Measurements from ENCODE around the gene AFG3L2.
A peak's percentile ranks its signal among the peaks of the same experiment; 100 is the strongest.

Gene AFG3L2

DNA sequence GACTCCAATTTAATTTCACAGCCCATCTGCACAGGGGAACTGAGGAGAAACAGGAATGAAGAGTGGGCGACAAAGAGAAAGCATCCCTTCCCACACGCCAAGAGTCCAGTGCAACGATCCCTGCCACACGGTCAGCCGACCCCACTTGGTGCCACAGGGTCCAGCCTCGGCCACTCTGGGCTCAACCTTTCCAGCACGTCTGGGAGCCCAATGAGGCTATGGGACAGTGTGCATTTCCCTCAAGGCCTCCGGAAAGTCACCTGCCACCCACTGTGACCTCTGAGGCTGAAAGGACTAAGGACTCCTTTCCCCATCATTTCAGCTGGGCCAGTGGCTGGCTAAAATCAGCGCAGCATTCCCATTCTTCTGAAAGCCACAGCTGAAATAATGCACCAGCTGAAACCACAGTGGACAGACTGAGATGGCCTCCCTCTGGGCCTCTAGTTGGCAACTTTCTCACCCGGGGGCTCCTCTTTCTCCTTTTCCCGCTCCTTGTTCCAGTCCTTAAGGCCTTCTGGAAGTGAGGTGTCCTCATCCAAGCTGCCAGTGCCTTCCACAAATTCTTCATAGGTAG, 47.8 kb downstream of the AFG3L2 start:
- FAIRE-seq (no peak), DNase-seq (ENCODE audit: extremely low spot score, insufficient read length, low read depth) (no peak)

DNA sequence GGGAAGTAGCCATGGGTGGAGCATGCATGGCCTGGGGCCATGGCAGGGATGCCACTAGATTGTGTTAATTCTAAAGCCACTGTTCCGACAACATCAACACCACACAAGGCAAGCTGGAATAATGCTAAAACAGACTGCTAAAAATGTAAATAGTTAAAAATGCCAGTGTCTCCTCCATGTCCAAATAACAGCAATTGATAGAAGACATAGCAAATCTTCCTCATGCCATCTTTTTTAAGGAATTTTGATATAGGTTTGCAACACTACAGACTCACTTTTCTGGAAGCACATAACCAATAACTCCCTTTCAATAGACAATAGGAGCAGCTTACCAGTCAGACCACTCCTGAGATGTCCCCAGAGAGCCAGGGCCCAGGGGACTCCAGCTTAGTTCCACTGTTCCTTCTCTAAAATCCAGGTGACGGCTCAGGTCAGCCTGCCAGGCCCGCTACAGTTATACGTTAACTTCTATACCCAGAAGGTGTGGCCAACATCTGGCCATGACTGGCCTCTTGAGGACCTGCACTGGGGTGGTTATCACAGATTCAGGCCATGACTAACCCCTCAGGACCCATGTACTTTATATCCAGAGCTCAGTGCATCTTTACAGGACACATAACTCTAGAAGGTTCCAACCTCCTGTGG, 48.7 kb downstream of the AFG3L2 start:
- DNase-seq (ENCODE audit: extremely low spot score, insufficient read length, low read depth) (no peak), FAIRE-seq (no peak)

DNA sequence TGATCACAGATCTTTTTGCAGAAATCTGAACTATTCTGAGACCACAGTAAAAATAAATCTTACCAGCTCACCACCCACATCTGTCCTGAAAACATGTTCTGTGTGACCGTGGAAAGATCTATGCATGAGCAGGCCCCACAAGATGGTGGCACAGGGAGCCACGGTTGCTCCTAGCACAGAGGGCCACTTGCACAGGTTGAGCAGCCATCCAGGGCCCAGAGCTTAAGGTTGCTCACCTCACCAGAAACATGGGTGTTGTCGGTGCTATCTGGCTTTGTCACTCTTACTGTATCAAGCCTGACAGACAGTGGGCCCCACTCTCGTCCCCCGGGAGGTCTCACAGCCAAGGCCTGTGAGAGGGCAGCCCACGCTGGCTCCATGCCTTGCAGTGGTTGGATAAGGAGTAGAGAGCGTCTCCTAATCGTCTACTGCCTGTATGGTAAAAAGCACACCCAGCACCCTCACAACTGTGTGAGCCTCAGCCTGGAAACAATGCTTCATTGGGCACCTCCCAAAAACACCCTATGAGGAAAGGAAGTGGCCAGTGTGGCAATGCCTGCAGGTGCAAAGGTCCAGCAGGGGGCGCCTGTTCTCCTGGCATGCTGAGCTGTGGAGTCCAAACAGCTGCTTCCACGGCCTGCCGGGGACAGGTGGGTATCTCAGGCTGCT, 49.4 kb downstream of the AFG3L2 start:
- DNase-seq (ENCODE audit: extremely low spot score, insufficient read length, low read depth), result peak; percentile 63
- peak; percentile 53 for FAIRE-seq

DNA sequence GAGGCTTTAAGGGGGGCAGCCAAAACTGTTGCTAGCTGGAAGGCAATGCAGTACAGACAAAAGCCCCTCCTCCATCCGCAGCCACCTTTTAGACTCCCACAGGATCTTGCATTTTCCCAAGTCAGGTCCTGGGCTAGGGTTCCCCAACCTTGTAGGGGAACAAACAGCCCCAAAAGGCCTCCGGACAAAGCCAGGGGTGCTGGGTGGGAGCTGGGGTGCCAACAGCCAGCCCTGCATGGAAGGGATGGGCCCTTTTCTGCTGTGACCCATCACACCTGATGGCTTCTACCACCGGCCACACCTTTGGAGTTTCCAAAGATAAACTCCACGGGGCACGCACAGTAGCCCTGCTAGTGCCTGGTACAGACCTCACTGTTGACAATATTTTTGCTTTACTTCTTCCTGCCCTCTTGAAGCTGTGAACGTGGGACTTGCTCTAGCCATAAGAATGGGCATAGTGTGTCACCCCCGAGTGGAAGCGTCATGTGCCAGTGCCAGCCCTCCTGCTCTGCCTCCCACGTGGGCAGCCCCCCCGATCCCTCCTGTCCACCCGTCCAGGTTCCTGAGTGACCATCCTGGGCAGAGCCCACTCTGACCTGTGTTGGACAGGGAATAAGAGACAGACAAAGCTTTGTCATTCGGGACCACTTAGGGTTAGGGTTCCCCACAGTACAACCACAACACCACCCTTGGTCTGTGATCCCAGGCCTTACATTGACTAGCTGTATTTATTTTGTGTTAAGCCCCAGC, 50.1 kb downstream of the AFG3L2 start:
- FAIRE-seq (no peak), DNase-seq (ENCODE audit: extremely low spot score, insufficient read length, low read depth) (no peak)

DNA sequence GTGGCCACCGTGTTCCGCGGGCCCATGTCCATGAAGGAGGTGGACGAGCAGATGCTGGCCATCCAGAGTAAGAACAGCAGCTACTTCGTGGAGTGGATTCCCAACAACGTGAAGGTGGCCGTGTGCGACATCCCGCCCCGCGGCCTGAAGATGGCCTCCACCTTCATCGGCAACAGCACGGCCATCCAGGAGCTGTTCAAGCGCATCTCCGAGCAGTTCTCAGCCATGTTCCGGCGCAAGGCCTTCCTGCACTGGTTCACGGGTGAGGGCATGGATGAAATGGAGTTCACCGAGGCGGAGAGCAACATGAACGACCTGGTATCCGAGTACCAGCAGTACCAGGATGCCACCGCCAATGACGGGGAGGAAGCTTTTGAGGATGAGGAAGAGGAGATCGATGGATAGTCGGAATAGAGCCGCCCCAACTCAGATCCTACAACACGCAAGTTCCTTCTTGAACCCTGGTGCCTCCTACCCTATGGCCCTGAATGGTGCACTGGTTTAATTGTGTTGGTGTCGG, 51.2 kb downstream of the AFG3L2 start:
- DNase-seq (ENCODE audit: extremely low spot score, insufficient read length, low read depth) (no peak), FAIRE-seq (no peak)

DNA sequence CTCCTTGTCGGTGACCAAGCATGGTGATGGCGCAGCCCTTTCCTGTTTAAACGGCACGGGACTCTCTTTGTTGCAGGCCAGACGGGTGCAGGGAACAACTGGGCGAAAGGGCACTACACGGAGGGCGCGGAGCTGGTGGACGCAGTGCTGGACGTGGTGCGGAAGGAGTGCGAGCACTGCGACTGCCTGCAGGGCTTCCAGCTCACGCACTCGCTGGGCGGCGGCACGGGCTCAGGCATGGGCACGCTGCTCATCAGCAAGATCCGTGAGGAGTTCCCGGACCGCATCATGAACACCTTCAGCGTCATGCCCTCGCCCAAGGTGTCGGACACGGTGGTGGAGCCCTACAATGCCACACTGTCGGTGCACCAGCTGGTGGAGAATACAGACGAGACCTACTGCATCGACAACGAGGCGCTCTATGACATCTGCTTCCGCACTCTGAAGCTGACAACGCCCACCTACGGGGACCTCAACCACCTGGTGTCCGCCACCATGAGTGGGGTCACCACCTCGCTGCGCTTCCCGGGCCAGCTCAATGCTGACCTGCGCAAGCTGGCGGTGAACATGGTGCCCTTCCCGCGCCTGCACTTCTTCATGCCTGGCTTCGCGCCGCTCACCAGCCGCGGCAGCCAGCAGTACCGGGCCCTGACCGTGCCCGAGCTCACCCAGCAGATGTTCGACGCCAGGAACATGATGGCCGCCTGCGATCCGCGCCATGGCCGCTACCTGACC, 51.9 kb downstream of the AFG3L2 start:
- FAIRE-seq, result no peak
- DNase-seq (ENCODE audit: extremely low spot score, insufficient read length, low read depth), result no peak

DNA sequence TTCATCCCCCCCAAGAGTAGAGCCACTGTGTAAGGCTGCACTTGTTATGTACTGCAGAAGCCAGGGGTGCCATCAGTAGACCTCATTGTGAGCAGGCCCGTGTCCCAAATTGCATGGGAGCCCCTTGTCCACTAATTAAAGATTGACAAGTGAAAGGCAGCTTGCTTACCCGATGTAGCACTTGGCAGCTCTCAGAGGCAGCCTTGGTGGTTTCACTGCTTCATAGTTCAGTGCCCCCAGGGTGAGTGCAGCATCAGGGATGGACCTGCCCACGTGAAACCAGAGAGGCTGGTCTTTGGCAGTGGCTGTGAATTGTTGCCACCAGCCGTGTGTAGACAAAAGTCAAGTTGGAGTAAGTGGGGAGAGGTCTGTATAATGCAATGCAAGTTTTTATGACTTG, 55.7 kb downstream of the AFG3L2 start:
- FAIRE-seq (peak; percentile 75), DNase-seq (ENCODE audit: extremely low spot score, insufficient read length, low read depth) (no peak)

DNA sequence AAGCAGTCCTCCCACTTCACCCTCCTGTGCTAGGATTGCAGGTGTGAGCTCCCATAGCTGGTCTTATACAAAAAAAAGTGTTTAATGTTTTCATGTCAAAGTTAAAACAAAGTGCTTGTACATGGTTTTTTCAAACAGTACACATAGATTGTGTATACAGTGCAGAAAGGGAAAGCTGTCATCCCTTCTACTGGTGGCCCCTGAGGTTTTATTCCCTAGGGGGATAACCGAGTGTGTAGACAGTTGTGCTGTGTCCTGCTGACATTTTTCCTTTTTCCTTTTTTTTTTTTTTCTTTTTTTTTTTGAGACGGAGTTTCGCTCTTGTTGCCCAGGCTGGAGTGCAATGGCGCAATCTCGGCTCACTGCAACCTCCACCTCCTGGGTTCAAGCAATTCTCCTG, 58.2 kb downstream of the AFG3L2 start:
- no peak for FAIRE-seq
- DNase-seq (ENCODE audit: extremely low spot score, insufficient read length, low read depth), result no peak

DNA sequence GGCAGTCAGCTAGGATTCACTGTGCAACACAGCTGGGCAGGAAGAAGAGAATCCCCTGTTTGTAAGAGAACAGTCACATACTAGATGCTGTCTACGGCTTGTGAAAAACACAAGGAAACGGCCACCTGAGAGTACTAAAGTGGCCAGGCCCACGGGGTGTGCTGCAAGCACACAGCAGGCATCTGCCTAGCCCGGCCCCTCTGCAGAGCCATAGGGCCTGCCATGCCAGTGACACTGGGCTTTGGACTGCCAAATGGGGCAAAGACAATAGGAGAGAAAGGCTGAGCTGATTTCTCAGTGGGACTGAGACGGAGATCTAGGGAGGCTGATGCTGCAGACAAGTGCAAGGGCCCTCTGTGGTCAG, 58.7 kb downstream of the AFG3L2 start:
- FAIRE-seq (no peak), DNase-seq (ENCODE audit: extremely low spot score, insufficient read length, low read depth) (no peak)

DNA sequence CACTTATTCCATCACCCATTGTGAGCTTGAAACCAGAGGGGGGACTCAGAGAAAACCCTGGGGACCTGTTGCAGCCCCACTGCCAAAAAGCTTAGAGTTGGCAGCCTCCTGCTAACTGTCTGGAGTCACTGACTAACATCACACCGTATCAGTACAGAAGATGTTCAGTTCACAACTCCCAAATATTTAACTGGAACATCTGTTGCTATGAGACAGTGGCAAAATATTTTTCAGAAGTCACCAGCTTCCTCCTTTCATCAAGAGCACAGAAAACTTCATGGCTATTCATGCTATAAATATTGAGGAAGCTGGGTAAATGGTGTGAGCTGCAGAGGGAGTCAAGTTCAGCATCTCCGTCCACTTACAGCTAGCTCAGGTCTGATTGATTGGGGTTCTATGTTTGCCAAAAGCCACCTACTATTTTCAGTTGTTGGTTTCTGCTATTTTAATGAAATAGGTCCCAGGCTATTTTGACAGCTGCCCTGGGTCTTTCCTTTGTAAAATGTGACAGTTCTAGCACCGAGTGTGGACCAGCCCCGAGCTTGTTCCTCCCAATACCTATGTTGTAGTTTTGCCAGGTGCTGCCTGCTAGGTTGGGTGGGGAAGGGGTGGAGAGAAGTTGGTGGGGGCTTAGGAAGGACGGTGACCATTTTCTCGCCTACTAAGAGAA, 59.2 kb downstream of the AFG3L2 start:
- FAIRE-seq (no peak), DNase-seq (ENCODE audit: extremely low spot score, insufficient read length, low read depth) (no peak)

DNA sequence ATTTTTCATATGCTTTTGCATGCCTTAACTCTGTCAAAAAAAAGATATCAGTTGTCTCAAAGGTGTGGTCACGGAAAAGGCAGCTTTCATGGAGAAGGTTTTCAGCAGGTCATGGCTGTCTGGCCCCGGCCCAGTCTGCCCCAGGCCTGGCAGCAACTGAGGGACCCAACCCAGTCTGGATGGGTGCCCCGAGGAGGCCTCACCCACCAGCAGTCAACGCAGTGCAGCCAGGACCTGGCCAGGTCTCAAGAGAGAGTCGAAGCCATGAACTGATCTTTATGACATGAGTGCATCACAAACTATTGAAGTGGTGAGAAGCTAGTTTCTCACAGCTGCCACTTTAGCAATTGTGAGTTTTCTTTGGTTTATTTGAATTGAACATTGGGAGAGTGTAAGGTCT, 61.1 kb downstream of the AFG3L2 start:
- no peak for FAIRE-seq
- no peak for DNase-seq (ENCODE audit: extremely low spot score, insufficient read length, low read depth)

DNA sequence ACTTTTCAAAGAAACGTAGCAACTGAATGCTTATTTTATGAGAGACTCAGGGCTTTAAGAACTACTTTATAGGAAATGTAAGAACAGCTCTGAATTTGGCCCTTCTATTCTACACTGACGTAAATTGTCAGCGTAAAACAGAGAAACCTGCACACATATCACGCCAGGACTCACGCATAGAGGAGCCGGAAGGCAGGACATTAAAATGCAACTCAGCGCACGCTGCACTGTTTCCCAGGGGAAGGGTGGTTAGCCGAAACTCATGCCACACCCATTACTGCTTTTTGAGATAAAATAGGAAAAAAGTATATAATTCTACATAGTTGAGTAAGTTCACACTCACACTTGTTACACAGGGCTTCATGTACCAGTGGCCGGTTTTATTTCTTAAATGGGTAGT, 61.5 kb downstream of the AFG3L2 start:
- no peak for FAIRE-seq
- DNase-seq (ENCODE audit: extremely low spot score, insufficient read length, low read depth), result no peak

DNA sequence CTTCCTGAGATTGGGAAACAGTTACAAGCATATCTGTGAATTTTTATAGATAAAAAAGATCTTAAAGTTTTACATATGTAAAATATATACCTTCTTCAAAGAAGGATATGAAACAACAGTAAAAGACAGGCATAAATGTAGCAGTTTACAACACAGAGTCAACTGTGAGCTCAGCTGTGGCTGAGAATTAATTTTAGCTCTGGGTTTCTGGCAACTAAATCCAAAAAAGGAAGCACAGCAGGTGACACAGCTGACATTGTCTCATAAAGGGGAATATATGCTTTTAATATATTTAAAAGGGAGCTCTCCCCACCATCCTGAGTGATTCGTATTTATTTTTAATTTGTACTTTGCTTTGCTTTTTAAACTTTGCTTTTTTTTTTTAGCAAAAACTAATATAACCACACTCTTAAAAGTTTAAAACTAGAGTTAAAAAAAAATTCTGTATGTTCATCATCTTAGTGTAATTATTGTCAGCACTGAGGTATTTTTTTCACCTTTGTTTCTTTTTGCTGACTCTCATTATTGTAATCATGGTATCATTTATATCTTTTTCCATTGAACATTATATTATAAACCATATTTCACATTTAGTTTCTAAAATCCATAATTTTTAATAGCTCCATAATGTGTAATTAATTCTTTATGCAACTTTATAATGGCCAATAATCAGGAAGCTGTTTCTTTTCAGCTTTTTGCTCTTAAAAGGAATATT, 62.3 kb downstream of the AFG3L2 start:
- no peak for FAIRE-seq

DNA sequence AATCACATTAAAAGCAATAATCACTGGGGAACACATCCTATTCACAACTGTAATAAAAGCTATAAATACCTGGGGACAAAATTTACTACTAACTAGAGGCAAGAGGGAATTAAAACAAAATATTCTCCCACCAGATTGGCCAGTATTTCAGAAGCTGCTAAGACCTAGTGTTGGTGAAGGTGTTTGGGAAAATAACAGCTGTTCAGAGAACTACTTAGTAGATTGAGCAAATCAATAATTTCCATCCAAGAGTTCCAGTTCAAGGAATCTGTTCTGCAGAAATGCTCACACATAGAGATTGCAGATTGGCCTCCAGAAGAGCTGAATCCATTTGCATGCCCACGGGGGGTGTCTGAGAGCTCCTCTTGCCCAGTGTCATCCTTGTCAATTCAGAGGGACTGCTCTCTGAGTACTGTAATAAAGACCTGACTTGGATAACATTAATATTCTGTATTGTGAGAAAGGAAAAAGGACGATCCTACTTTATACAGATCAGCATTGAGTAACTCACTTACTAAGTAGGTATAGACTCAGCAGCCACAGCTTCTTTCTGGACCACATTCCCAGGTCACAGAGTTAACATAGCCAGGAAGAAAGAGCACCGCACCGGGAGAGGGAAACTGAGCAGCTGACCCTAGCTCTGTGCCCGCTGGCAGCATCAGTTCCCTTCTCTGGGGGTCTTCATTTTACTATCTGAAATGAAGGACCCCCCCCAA, 63.3 kb downstream of the AFG3L2 start:
- FAIRE-seq (no peak), DNase-seq (ENCODE audit: extremely low spot score, insufficient read length, low read depth) (no peak)

More for the DNA sequence above, 62.3 kb downstream of the AFG3L2 start:
- no peak for DNase-seq (ENCODE audit: extremely low spot score, insufficient read length, low read depth)

DNA sequence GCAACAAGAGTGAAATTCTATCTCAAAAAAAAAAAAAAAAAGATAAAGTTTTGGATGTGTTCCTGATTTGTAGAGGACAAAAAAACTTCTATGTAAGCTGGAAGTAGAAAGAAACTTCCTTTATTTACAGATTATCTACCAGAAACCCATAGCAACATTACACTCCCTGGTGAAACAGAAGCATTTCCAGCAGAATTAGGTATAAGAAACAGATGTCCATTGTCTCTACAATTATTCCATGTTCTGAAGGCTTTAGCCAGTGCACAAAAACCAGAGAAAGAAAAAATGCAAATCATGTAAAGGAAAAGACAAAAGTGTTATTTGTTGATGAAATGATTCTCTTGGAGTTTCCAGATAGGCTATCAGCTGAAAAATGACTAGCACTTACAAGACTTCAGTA, 64.1 kb downstream of the AFG3L2 start:
- DNase-seq (ENCODE audit: extremely low spot score, insufficient read length, low read depth), result no peak

DNA sequence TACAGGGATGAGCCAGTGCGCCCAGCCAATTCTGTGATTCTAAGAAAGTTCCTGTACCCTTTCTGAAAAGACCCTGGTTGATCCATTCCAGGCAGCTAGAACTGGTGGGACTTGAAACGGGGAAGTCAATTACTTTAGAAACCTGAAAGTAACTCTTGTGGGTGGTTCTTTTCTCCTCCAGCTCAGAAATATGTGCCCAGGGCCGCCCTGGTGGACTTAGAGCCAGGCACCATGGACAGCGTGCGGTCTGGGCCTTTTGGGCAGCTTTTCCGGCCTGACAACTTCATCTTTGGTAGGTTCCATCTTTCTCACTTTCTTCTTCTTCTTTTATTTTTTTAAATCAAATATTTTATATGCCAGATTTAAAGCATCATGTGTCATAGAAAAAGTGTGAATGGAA, 66.3 kb downstream of the AFG3L2 start:
- DNase-seq (ENCODE audit: extremely low spot score, insufficient read length, low read depth), result no peak
- FAIRE-seq, result no peak

More for the DNA sequence above, 64.1 kb downstream of the AFG3L2 start:
- no peak for FAIRE-seq

DNA sequence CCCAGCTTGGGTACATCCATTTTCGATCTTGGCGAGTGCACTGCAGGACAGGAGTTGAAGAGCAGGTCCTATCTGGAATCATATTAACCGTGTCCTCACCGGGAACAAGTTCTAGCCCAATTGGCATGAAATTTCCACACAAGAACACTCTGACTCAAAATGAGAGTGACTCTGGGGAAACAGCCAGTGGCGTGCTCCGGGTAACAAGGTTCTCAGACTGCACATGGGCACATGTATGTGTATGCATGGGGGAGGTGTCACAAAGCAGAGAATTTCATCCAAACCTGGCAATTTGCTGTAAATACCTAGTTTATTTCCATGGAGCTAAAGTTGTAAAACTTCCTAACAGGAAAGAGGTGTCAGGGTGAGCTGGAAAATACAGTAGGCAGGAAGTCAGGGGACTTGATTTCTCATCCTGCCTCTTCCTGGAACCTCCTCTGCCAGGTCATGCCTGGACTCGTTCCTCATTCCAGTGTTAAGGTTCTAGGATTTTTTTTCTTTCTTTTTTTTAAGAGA, 67.3 kb downstream of the AFG3L2 start:
- no peak for DNase-seq (ENCODE audit: extremely low spot score, insufficient read length, low read depth)
- FAIRE-seq, result peak; percentile 35

All from GM18507 (cell line).